ENCODE data around the gene BCAS4.
"Not testable (repeated sequence)": the region's sequence is repeated elsewhere in the genome, so short reads cannot be mapped to it uniquely, and the experiment has no call there.

BCAS4 gene

GRCh38 chr20:50790651-50791277 is 4.1 kb upstream of the BCAS4 start:
- H3K9me3 ChIP-seq (replicated peaks; ENCODE audit: low read length), result no peaks in the 10 kb centered on the region
- peak overlapping the region; percentile 92 for H3K9ac ChIP-seq (ENCODE audit: low read depth, low read length)
- H3K4me2 ChIP-seq (ENCODE audit: low read length), result peak overlapping the region; percentile 59
- H3K27me3 ChIP-seq (ENCODE audit: control insufficient read depth, insufficient read depth, low read length), result no peaks in the 10 kb centered on the region
- peaks cover 17% of the 10 kb centered on the region for H3K4me1 ChIP-seq (ENCODE audit: control insufficient read depth, insufficient read depth, low read length)
- no peaks in the 10 kb centered on the region for H3K36me3 ChIP-seq (ENCODE audit: insufficient read depth, low read length)
- H3K4me3 ChIP-seq (ENCODE audit: low read length), result peak overlapping the region; percentile 30

GRCh38 chr20:50792708-50793574 is 1.9 kb upstream of the BCAS4 start:
- Histone ChIP-seq H3K4me1 (ENCODE audit: control insufficient read depth, insufficient read depth, low read length) (peaks cover 17% of the 10 kb centered on the region), H3K4me3 (ENCODE audit: low read length) (no peak overlapping the region), H3K27me3 (ENCODE audit: control insufficient read depth, insufficient read depth, low read length) (no peaks in the 10 kb centered on the region), H3K9ac (ENCODE audit: low read depth, low read length) (no peak overlapping the region), H3K36me3 (ENCODE audit: insufficient read depth, low read length) (no peaks in the 10 kb centered on the region), H3K9me3 (replicated peaks; ENCODE audit: low read length) (no peaks in the 10 kb centered on the region), H3K4me2 (ENCODE audit: low read length) (no peak overlapping the region)

GRCh38 chr20:50793575-50794016 is 1.3 kb upstream of the BCAS4 start:
- not testable (repeated sequence) for H3K9ac ChIP-seq (ENCODE audit: low read depth, low read length); H3K4me2 ChIP-seq (ENCODE audit: low read length); H3K9me3 ChIP-seq (replicated peaks; ENCODE audit: low read length); H3K36me3 ChIP-seq (ENCODE audit: insufficient read depth, low read length); H3K27me3 ChIP-seq (ENCODE audit: control insufficient read depth, insufficient read depth, low read length); H3K4me3 ChIP-seq (ENCODE audit: low read length)
- peaks cover 14% of the 10 kb centered on the region for H3K4me1 ChIP-seq (ENCODE audit: control insufficient read depth, insufficient read depth, low read length)

- Histone ChIP-seq H3K27me3 (ENCODE audit: control insufficient read depth, insufficient read depth, low read length) (no peaks in the 10 kb centered on the region), H3K36me3 (ENCODE audit: insufficient read depth, low read length) (no peaks in the 10 kb centered on the region), H3K9ac (ENCODE audit: low read depth, low read length) (no peak overlapping the region), H3K4me2 (ENCODE audit: low read length) (peak overlapping the region; percentile 91), H3K9me3 (replicated peaks; ENCODE audit: low read length) (no peaks in the 10 kb centered on the region), H3K4me3 (ENCODE audit: low read length) (peak overlapping the region; percentile 91), H3K4me1 (ENCODE audit: control insufficient read depth, insufficient read depth, low read length) (peaks cover 14% of the 10 kb centered on the region)
These were observed 548 bp upstream of the BCAS4 start for GRCh38 chr20:50794181-50794845.

- Histone ChIP-seq H3K9ac (ENCODE audit: low read depth, low read length) (no peak overlapping the region), H3K27me3 (ENCODE audit: control insufficient read depth, insufficient read depth, low read length) (no peaks in the 10 kb centered on the region), H3K4me1 (ENCODE audit: control insufficient read depth, insufficient read depth, low read length) (peaks cover 3% of the 10 kb centered on the region), H3K4me2 (ENCODE audit: low read length) (no peak overlapping the region), H3K36me3 (ENCODE audit: insufficient read depth, low read length) (no peaks in the 10 kb centered on the region), H3K4me3 (ENCODE audit: low read length) (no peak overlapping the region), H3K9me3 (replicated peaks; ENCODE audit: low read length) (no peaks in the 10 kb centered on the region)
These were observed 2.3 kb downstream of the BCAS4 start for GRCh38 chr20:50797142-50797541.

- Histone ChIP-seq H3K36me3 (ENCODE audit: insufficient read depth, low read length) (no peaks in the 10 kb centered on the region), H3K4me1 (ENCODE audit: control insufficient read depth, insufficient read depth, low read length) (peaks cover 3% of the 10 kb centered on the region), H3K9ac (ENCODE audit: low read depth, low read length) (no peak overlapping the region), H3K4me2 (ENCODE audit: low read length) (no peak overlapping the region), H3K27me3 (ENCODE audit: control insufficient read depth, insufficient read depth, low read length) (no peaks in the 10 kb centered on the region), H3K9me3 (replicated peaks; ENCODE audit: low read length) (no peaks in the 10 kb centered on the region), H3K4me3 (ENCODE audit: low read length) (no peak overlapping the region)
These were observed 3.8 kb downstream of the BCAS4 start for GRCh38 chr20:50798650-50799049.

GRCh38 chr20:50799176-50799889 is 4.5 kb downstream of the BCAS4 start:
- Histone ChIP-seq H3K4me2 (ENCODE audit: low read length) (no peak overlapping the region), H3K9me3 (replicated peaks; ENCODE audit: low read length) (no peaks in the 10 kb centered on the region), H3K36me3 (ENCODE audit: insufficient read depth, low read length) (no peaks in the 10 kb centered on the region), H3K9ac (ENCODE audit: low read depth, low read length) (no peak overlapping the region), H3K4me1 (ENCODE audit: control insufficient read depth, insufficient read depth, low read length) (peaks cover 3% of the 10 kb centered on the region), H3K27me3 (ENCODE audit: control insufficient read depth, insufficient read depth, low read length) (no peaks in the 10 kb centered on the region), H3K4me3 (ENCODE audit: low read length) (no peak overlapping the region)

- Histone ChIP-seq H3K4me1 (ENCODE audit: control insufficient read depth, insufficient read depth, low read length) (no peaks in the 10 kb centered on the region), H3K9ac (ENCODE audit: low read depth, low read length) (no peak overlapping the region), H3K4me3 (ENCODE audit: low read length) (no peak overlapping the region), H3K27me3 (ENCODE audit: control insufficient read depth, insufficient read depth, low read length) (no peaks in the 10 kb centered on the region), H3K36me3 (ENCODE audit: insufficient read depth, low read length) (no peaks in the 10 kb centered on the region), H3K4me2 (ENCODE audit: low read length) (no peak overlapping the region), H3K9me3 (replicated peaks; ENCODE audit: low read length) (no peaks in the 10 kb centered on the region)
These were observed 5.2 kb downstream of the BCAS4 start for GRCh38 chr20:50799890-50800550.

- H3K36me3 ChIP-seq (ENCODE audit: insufficient read depth, low read length); H3K4me1 ChIP-seq (ENCODE audit: control insufficient read depth, insufficient read depth, low read length); H3K27me3 ChIP-seq (ENCODE audit: control insufficient read depth, insufficient read depth, low read length); H3K9me3 ChIP-seq (replicated peaks; ENCODE audit: low read length); H3K4me2 ChIP-seq (ENCODE audit: low read length); H3K9ac ChIP-seq (ENCODE audit: low read depth, low read length); H3K4me3 ChIP-seq (ENCODE audit: low read length): not testable (repeated sequence)
These were observed 6.3 kb downstream of the BCAS4 start for GRCh38 chr20:50800986-50801746.

GRCh38 chr20:50801747-50802125 is 6.9 kb downstream of the BCAS4 start:
- H3K9me3 ChIP-seq (replicated peaks; ENCODE audit: low read length), result no peaks in the 10 kb centered on the region
- no peaks in the 10 kb centered on the region for H3K4me1 ChIP-seq (ENCODE audit: control insufficient read depth, insufficient read depth, low read length)
- no peak overlapping the region for H3K4me3 ChIP-seq (ENCODE audit: low read length)
- no peak overlapping the region for H3K4me2 ChIP-seq (ENCODE audit: low read length)
- H3K9ac ChIP-seq (ENCODE audit: low read depth, low read length), result no peak overlapping the region
- no peaks in the 10 kb centered on the region for H3K36me3 ChIP-seq (ENCODE audit: insufficient read depth, low read length)
- H3K27me3 ChIP-seq (ENCODE audit: control insufficient read depth, insufficient read depth, low read length), result no peaks in the 10 kb centered on the region

All from skeletal muscle satellite cell (primary cell).